IPS-NIHi7 (cell line): ENCODE data around the gene DUOX2.
"Not testable (repeated sequence)": the region's sequence is repeated elsewhere in the genome, so short reads cannot be mapped to it uniquely, and the experiment has no call there.

Source experiments
- DNase-seq: peaks from one replicate; pipeline ENCODE4 v3.0.0; 2012; ENCODE audit warnings: mixed read lengths; ENCODE audit errors: extremely low spot score

DUOX2 gene

DNA sequence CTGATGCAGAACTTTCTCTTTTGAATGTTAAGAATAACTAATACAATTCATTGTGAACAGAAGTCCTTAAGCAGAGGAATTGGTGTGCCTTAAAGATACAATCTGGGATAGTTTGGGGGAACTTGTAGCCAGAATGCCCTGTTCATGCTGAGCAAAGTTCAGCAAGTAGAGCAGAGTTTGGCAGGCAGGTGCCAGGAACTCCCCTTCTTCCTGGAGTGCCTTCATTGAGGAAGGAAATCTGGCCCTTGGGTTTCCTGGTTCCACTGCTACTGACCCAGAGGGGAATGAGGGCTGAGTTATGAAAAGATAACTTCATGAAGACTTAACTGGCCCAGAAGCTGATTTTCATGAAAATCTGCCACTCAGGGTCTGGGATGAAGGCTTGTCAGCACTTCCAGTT lies 40.4 kb downstream of the DUOX2 start:
- DNase-seq = not testable (repeated sequence)

GRCh38 chr15:45069942-45070360 lies 44.0 kb downstream of the DUOX2 start:
- DNase-seq = not testable (repeated sequence)

DNA sequence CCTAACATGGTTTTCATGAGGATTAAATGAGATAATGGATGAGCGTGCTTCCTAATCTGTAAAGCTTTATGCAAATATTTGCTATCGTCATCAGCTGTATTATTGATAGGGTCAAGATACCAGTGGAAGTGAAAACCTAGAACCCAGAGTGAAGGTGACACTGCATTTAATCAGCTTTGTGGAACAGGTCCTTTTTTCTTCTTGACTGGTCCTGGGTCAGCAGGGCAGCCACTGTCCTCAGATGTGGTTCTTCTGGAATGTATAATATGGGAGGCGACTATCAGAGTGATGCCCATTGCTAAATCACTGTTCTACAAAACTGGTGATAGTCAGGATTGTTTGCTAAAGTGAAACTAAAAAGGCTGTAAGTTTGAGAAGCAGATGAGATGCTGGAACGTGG lies 49.6 kb downstream of the DUOX2 start:
- no peak for DNase-seq

GRCh38 chr15:45062301-45062700 lies 51.7 kb downstream of the DUOX2 start:
- DNase-seq = not testable (repeated sequence)

GRCh38 chr15:45058690-45059675 lies 55.0 kb downstream of the DUOX2 start:
- DNase-seq = not testable (repeated sequence)

DNA sequence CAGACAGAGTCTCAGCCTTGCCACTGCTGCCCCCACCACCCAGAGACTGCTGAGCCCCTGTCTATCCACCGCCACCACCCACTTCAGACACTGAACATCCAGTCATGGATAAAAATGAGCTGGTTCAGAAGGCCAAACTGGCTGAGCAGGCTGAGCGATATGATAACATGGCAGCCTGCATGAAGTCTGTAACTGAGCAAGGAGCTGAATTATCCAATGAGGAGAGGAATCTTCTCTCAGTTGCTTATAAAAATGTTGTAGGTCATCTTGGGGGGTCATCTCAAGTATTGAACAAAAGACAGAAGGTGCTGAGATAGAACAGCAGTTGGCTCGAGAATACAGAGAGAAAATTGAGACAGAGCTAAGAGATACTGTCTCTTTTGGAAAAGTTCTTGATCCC lies 61.3 kb downstream of the DUOX2 start:
- DNase-seq = not testable (repeated sequence)

- DNase-seq = no peak
Measured at GRCh38 chr15:45050587-45050986, 63.4 kb downstream of the DUOX2 start.

DNA sequence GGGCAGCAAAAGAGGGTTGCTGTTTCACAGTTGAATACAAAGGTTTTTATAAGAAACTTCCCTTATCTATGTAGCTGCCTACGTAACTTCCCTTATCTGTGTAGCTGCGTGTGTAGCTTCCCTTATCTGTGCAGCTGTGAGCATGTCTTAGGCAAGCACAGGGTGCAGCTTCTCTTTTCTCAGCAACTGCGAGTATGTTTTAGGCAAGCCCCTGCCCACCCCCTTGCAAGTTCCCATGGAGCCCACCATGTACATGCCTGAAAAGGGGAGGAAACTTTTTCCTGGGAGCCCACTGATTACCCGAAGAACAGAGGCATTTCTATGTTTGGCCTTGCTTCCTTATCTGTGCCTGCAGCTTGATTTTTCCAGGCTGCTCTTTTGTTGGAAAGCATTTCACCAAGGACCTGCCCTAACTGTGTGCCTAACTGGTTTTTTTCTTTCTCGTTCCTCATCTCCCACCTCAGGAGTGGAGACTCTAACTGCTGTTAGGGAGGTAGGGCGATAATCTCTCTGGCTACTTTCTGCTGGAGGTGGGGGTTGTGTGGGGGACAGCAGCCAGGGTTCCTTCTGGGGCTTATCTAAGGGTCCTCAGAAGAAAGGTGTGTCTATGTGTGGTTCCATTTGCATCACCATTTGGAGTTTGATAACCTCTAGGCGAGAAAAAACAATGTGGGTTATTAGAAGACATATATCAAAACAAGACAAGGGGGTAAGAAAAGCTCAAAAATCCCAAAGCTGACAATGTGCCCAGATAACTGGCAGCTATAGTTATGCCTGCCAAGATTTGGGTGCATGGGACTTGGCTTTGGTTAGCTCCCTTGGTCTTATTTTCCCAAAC lies 65.0 kb downstream of the DUOX2 start:
- DNase-seq = no peak

DNA sequence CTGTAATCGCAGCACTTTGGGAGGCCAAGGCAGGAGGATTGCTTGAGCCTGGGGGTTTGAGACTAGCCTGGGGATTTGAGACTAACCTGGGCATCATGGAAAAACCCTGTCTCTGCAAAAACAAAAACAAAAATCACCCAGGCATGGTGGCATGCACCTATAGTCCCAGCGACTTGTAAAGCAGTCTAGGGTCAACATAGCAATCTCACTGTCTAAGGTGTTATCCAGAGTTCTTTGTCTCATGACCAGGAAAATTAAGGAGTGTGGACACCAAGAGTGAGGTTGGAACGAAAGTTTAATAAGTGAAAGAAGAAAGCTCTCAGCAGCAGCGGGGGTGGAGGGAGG lies 65.6 kb downstream of the DUOX2 start:
- not testable (repeated sequence) for DNase-seq

GRCh38 chr15:45044270-45044669 lies 69.7 kb downstream of the DUOX2 start:
- DNase-seq = not testable (repeated sequence)

DNA sequence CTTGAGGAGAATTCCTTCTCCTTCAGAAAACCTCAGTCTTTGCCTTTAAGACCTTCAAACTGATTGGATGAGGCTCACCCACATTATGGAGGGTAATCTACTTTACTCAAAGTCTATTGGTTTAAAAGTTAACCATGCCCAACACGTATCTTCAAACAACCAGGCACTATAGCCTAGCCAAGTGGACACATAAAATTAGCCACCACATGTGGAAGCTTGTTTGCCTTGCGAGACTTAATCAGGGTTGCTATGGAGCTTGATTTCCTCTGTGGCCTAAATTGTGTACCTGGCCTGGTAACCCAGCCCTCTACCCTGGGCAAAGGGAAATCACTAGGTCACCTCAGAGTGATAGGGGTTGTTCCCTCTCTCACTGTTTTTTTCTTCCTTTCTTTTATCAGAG lies 71.1 kb downstream of the DUOX2 start:
- DNase-seq = not testable (repeated sequence)
